Measurements from ENCODE around the gene GLS. TPM values are rescaled to one million over a fixed set of nuclear protein-coding genes. Genes with fewer than 3 reads are reported as not detected.

GLS gene
- total RNA-seq, 1 donor, result 588 TPM

GRCh38 chr2:190877436-190877835 is 3.2 kb upstream of the GLS start:
- TF ChIP-seq, protein P1, sequence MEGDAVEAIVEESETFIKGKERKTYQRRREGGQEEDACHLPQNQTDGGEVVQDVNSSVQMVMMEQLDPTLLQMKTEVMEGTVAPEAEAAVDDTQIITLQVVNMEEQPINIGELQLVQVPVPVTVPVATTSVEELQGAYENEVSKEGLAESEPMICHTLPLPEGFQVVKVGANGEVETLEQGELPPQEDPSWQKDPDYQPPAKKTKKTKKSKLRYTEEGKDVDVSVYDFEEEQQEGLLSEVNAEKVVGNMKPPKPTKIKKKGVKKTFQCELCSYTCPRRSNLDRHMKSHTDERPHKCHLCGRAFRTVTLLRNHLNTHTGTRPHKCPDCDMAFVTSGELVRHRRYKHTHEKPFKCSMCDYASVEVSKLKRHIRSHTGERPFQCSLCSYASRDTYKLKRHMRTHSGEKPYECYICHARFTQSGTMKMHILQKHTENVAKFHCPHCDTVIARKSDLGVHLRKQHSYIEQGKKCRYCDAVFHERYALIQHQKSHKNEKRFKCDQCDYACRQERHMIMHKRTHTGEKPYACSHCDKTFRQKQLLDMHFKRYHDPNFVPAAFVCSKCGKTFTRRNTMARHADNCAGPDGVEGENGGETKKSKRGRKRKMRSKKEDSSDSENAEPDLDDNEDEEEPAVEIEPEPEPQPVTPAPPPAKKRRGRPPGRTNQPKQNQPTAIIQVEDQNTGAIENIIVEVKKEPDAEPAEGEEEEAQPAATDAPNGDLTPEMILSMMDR (IDR thresholded peaks at IDR 0.05; ENCODE audit: extremely low read depth, low read depth, low read length), result no peak
- no peak overlapping the region for H3K4me2 ChIP-seq (ENCODE audit: insufficient read depth, low read length)
- no peak overlapping the region for H3K4me3 ChIP-seq (ENCODE audit: insufficient read depth, low read length)
- H3K27ac ChIP-seq (ENCODE audit: low read depth, low read length), result no peak overlapping the region
- H3K79me2 ChIP-seq (ENCODE audit: insufficient read depth, low read length), result peaks cover 21% of the 10 kb centered on the region
- H4K20me1 ChIP-seq (ENCODE audit: insufficient read depth, low read length), result peaks cover 11% of the 10 kb centered on the region
- H3K27me3 ChIP-seq (ENCODE audit: insufficient read depth, low read length), result no peaks in the 10 kb centered on the region
- DNase-seq (ENCODE audit: insufficient read length, low spot score, missing footprints), result no peak
- no peak overlapping the region for H2AFZ ChIP-seq (ENCODE audit: low read length)
- H3K4me1 ChIP-seq (ENCODE audit: insufficient read depth, low read length), result peaks cover 4% of the 10 kb centered on the region
- peaks cover 2% of the 10 kb centered on the region for H3K36me3 ChIP-seq (ENCODE audit: insufficient read depth, low read length)
- no peaks in the 10 kb centered on the region for H3K9me3 ChIP-seq (ENCODE audit: low read depth, low read length)

DNA sequence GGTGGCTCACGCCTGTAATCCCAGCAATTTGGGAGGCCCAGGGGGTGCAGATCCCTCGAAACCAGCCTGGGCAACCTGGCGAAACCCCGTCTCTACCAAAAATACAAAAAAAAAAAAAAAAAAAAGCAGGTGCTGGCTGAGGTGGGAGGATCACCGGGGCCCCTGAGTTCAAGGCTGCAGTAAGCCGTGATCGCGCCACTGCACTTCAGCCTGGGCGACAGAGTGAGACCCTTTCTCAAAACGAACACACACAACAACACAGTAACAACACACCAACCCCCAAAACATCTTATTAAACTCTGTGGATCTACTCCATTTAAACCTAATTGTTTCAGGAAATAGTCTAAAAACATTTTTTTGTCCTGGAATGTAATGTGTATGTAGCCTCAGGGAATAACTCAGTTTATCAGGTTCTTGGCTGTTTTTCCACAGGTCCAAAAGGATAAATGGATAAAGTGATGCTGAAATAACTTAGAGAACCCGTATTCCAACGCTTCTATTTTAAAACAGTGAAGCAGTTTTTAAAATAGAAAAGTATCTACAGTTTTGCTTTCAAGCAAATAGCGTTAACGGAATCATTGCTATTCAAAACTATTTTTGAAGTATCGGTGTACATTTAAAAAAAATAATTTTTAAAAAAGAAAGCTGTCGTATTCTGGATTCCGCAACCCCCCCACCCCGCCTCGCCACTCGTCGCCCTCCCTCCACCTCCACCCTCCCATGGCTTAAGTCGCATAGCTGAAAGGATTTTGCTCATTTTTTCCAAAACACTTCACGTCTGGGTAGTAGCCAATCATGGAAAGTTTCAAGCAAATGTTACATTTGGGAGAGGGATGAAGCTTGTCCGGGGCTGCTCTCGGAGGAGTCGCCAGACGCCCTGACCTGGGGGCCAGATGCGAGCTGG is 895 bp upstream of the GLS start:
- H3K79me2 ChIP-seq (ENCODE audit: insufficient read depth, low read length), result peaks cover 44% of the 10 kb centered on the region
- peak overlapping the region; percentile 91 for H3K27ac ChIP-seq (ENCODE audit: low read depth, low read length)
- H2AFZ ChIP-seq (ENCODE audit: low read length), result peak overlapping the region; percentile 86
- DNase-seq (ENCODE audit: insufficient read length, low spot score, missing footprints), result peak; percentile 83
- TF ChIP-seq, protein P1 (IDR thresholded peaks at IDR 0.05; ENCODE audit: extremely low read depth, low read depth, low read length), result no peak
- H3K27me3 ChIP-seq (ENCODE audit: insufficient read depth, low read length), result no peaks in the 10 kb centered on the region
- peaks cover 17% of the 10 kb centered on the region for H3K36me3 ChIP-seq (ENCODE audit: insufficient read depth, low read length)
- H3K4me1 ChIP-seq (ENCODE audit: insufficient read depth, low read length), result peaks cover 9% of the 10 kb centered on the region
- peaks cover 34% of the 10 kb centered on the region for H4K20me1 ChIP-seq (ENCODE audit: insufficient read depth, low read length)
- H3K4me3 ChIP-seq (ENCODE audit: insufficient read depth, low read length), result peak overlapping the region; percentile 84
- H3K4me2 ChIP-seq (ENCODE audit: insufficient read depth, low read length), result peak overlapping the region; percentile 91
- no peaks in the 10 kb centered on the region for H3K9me3 ChIP-seq (ENCODE audit: low read depth, low read length)

DNA sequence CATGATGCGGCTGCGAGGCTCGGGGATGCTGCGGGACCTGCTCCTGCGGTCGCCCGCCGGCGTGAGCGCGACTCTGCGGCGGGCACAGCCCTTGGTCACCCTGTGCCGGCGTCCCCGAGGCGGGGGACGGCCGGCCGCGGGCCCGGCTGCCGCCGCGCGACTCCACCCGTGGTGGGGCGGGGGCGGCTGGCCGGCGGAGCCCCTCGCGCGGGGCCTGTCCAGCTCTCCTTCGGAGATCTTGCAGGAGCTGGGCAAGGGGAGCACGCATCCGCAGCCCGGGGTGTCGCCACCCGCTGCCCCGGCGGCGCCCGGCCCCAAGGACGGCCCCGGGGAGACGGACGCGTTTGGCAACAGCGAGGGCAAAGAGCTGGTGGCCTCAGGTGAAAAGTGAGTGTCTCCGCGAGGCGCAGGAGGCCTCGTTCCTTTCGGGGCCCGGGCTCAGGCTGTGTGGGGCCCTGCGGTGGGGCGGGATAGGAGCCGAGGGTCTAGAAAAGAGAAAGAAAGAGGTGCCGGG is 520 bp downstream of the GLS start:
- H3K9me3 ChIP-seq (ENCODE audit: low read depth, low read length), result no peaks in the 10 kb centered on the region
- DNase-seq (ENCODE audit: insufficient read length, low spot score, missing footprints), result no peak
- TF ChIP-seq, protein P1 (IDR thresholded peaks at IDR 0.05; ENCODE audit: extremely low read depth, low read depth, low read length), result no peak
- peaks cover 13% of the 10 kb centered on the region for H3K4me1 ChIP-seq (ENCODE audit: insufficient read depth, low read length)
- H3K4me2 ChIP-seq (ENCODE audit: insufficient read depth, low read length), result peak overlapping the region; percentile 91
- peaks cover 48% of the 10 kb centered on the region for H4K20me1 ChIP-seq (ENCODE audit: insufficient read depth, low read length)
- peaks cover 20% of the 10 kb centered on the region for H3K36me3 ChIP-seq (ENCODE audit: insufficient read depth, low read length)
- no peak overlapping the region for H2AFZ ChIP-seq (ENCODE audit: low read length)
- no peaks in the 10 kb centered on the region for H3K27me3 ChIP-seq (ENCODE audit: insufficient read depth, low read length)
- peaks cover 58% of the 10 kb centered on the region for H3K79me2 ChIP-seq (ENCODE audit: insufficient read depth, low read length)
- peak overlapping the region; percentile 82 for H3K27ac ChIP-seq (ENCODE audit: low read depth, low read length)
- peak overlapping the region; percentile 84 for H3K4me3 ChIP-seq (ENCODE audit: insufficient read depth, low read length)

All from osteoblast (primary cell).